Pancreas (tissue), 10 donors: ENCODE measurements around the gene RNF38. TPM values are rescaled to one million over a fixed set of nuclear protein-coding genes. Genes with fewer than 3 reads are reported as not detected.

Experiments
- ATAC-seq, 4 donors: fragments of 200-7000 bp; cut with Tn5 transposase; one replicate each; pipeline versions ENCODE4 v1.8.0 to v1.9.1; 2020; ENCODE audit warnings: mild to moderate bottlenecking in 4 of 4, moderate library complexity in 4 of 4
- DNase-seq, 6 donors: peaks; one replicate each; pipeline ENCODE4 v3.0.0-alpha.2; 2020
- FAIRE-seq: peaks from 2 replicates; lab custom pipeline; 2012; peaks lifted over from hg19 to GRCh38; lab: Jason Lieb, UNC
- H3K27ac ChIP-seq, 4 donors: fragments of 200-600 bp; sonication (generic); 1 replicate in 3 of 4; 2 replicates in 1 of 4; pipeline versions ENCODE4 v1.5.0 to v1.8.0; 2020
- H3K27me3 ChIP-seq, 4 donors: fragments of 200-600 bp; one replicate each; pipeline ENCODE4 v1.8.0; 2021
- H3K36me3 ChIP-seq, 3 donors: fragments of 200-600 bp; sonication (generic) in 1 of 3; one replicate each; pipeline versions ENCODE4 v1.5.0 to v1.8.0; 2020 to 2021
- H3K4me1 ChIP-seq, 3 donors: fragments of 200-600 bp; one replicate each; pipeline ENCODE4 v1.8.0; 2021
- H3K4me3 ChIP-seq, 4 donors: fragments of 200-600 bp; sonication (generic) in 2 of 4; one replicate each; pipeline versions ENCODE4 v1.5.0 to v1.8.0; 2020 to 2021
- H3K9me3 ChIP-seq, 4 donors: fragments of 200-600 bp; one replicate each; pipeline ENCODE4 v1.8.0; 2021
- WGBS, 2 donors: extraction: QIAGEN DNeasy Blood & Tissue Kit; methylation state at CpG; one replicate each; pipeline ENCODE4 v1.1.7; 2013; 5-methylcytosine and 5-hydroxymethylcytosine counted together
- intact Hi-C, 3 donors: fragments of 100-400 bp; cut with DNase I; formaldehyde crosslinking; loops; one replicate each; pipeline versions ENCODE4 v1.11.1 to v1.14.2; 2022
- polyA plus RNA-seq, 2 donors: library from polyadenylated mRNA; stranded (reverse); fragments of 200-250 nt; gene quantifications; one replicate each; pipeline ENCODE4 v1.2.3, GENCODE V29; 2013
- total RNA-seq, 6 donors: library from RNA; stranded (reverse); fragmentation: NEBNext Ultra II Directional in 4 of 6; extraction: Animal tissue kit (Norgen Biotek cat#: 25700) in 4 of 6; gene quantifications; one replicate each; pipeline versions ENCODE4 v1.2.1 to v1.2.4, GENCODE V29; 2021 to 2023
- TF ChIP-seq, protein P1 (sequence below), 4 donors: fragments of 200-600 bp; sonication (generic) in 3 of 4; IDR thresholded peaks; one replicate each; pipeline versions ENCODE4 v1.5.0 to v1.8.0; 2021; ENCODE audit warnings: antibody characterized with exemption in 4 of 4
- donor health status: healthy with polysubstance abuse.
- donor health status: DM: no; HTN: no; CAD: no; lungs with moderate emphysema.
- donor health status: DM: no; HTN: no; CAD: no.
- donor health status: control.
- donor health status: control.
- donor health status: Bipolar disorder and iron deficiency.
- donor health status: DM: yes; HTN: yes; CAD: no.
- donor health status: DM: no; HTN: no; CAD: no.
- donor health status: DM: no; HTN: no; CAD: no.
- donor health status: DM: yes; HTN: yes; CAD: no.

RNF38 gene
- total and polyA plus RNA-seq, 8 donors = 4.4 to 39.4 (median 17.8) TPM

GRCh38 chr9:36443581-36443980 is 43.5 kb upstream of the RNF38 start:
- no peak for DNase-seq
- TF ChIP-seq, protein P1, sequence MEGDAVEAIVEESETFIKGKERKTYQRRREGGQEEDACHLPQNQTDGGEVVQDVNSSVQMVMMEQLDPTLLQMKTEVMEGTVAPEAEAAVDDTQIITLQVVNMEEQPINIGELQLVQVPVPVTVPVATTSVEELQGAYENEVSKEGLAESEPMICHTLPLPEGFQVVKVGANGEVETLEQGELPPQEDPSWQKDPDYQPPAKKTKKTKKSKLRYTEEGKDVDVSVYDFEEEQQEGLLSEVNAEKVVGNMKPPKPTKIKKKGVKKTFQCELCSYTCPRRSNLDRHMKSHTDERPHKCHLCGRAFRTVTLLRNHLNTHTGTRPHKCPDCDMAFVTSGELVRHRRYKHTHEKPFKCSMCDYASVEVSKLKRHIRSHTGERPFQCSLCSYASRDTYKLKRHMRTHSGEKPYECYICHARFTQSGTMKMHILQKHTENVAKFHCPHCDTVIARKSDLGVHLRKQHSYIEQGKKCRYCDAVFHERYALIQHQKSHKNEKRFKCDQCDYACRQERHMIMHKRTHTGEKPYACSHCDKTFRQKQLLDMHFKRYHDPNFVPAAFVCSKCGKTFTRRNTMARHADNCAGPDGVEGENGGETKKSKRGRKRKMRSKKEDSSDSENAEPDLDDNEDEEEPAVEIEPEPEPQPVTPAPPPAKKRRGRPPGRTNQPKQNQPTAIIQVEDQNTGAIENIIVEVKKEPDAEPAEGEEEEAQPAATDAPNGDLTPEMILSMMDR (IDR thresholded peaks at IDR 0.05) = no peak
- Histone ChIP-seq H3K4me1 (peaks cover 0 to 7% (median 6%) of the 10 kb centered on the region in 3 donors), H3K36me3 (no peaks in the 10 kb centered on the region), H3K27ac (no peak overlapping the region), H3K9me3 (no peaks in the 10 kb centered on the region), H3K4me3 (no peak overlapping the region), H3K27me3 (no peaks in the 10 kb centered on the region)
- peak in 3 of 4 donors; percentile 16 to 85 (median 60) for ATAC-seq
- intact Hi-C loops = no loop called here
- WGBS, 2 donors = 75 to 79% methylated on average over 4 of the region's 4 CpGs
- no peak for FAIRE-seq

DNA sequence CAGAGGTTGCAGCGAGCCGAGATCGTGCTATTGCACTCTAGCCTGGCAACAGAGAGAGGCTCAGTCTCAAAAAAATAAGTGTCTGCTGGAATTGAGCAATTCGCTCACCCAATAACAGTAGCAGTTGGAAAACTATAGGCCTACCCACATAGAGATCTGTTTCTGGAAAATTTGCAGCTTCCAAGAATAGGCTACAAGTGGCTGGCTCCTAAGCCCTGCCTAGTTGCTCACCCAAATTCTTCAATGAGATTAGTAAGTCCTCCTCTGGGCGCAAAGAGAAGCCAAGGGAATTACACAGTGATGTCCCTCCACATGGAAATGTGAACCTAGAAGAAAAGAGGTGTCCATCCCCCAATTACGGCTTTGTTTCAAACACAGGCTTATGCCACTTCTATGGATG is 42.6 kb upstream of the RNF38 start:
- ATAC-seq (no peak), DNase-seq (no peak), FAIRE-seq (no peak)
- TF ChIP-seq, protein P1 (IDR thresholded peaks at IDR 0.05) = no peak
- H3K9me3 ChIP-seq = no peaks in the 10 kb centered on the region
- H3K27me3 ChIP-seq = no peaks in the 10 kb centered on the region
- intact Hi-C loops = no loop called here
- 96 to 98% methylated on average over 6 of the region's 6 CpGs for WGBS, 2 donors
- no peak overlapping the region for H3K27ac ChIP-seq
- no peaks in the 10 kb centered on the region for H3K36me3 ChIP-seq
- no peak overlapping the region for H3K4me3 ChIP-seq
- H3K4me1 ChIP-seq = no peaks in the 10 kb centered on the region

DNA sequence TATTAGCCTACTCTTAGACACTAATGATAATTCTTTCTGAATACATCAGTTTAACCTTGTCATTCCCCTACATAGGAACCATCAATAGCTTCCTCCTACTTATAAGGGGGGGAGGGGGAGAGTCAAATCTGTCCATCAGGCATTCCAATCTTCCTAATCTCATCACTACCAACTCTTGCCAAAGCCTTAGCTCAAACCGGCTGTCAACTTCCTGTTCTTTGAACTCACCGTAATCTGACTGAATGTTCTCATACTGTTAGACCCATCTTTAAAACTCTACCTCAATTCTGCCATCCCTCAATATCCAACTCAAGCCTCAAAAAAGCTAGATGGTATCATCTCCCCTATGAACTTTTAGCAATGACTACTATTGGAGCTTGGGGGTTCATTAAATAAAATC is 41.9 kb upstream of the RNF38 start:
- H3K27me3 ChIP-seq = no peaks in the 10 kb centered on the region
- no peak for ATAC-seq
- intact Hi-C loops = no loop called here
- H3K27ac ChIP-seq = no peak overlapping the region
- H3K4me3 ChIP-seq = no peak overlapping the region
- no peaks in the 10 kb centered on the region for H3K4me1 ChIP-seq
- no peak for DNase-seq
- 38 to 53% methylated on average over 2 of the region's 2 CpGs for WGBS, 2 donors
- FAIRE-seq = no peak
- H3K36me3 ChIP-seq = no peaks in the 10 kb centered on the region
- TF ChIP-seq, protein P1 (IDR thresholded peaks at IDR 0.05) = no peak
- H3K9me3 ChIP-seq = no peaks in the 10 kb centered on the region

DNA sequence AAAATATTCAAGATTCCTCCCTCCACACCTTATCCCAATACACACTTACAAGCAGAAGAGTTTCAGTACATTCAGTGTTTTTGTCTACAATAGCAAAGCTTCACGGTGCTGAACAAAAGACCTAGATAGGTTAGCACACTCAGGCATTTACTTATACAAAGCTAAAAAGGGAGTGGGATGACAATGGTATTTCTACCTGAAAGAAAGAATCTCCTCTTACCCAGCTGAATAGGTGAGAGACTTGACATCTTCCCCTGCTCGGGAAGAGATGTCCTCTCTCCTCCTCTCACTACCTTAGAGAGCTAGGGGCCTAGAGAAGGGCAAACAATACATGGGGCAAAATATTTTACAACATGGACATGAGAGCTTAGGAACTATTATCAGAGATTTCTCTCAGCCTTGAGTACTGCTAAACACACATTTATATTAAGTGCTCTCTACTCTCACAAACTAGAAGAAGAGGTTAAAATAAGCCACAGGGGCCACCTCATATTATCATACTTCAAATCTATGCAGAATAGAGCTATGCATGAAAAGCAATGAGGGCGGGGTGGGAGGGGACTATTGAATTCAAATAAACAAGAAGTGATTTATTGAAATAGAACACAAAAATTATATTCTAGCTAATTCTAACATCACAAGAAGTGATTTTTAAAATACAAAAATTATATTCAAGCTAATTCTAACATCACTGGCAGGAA is 38.6 kb upstream of the RNF38 start:
- H3K27me3 ChIP-seq = no peaks in the 10 kb centered on the region
- no peak for FAIRE-seq
- no peaks in the 10 kb centered on the region for H3K4me1 ChIP-seq
- H3K4me3 ChIP-seq = no peak overlapping the region
- H3K27ac ChIP-seq = no peak overlapping the region
- DNase-seq = no peak
- intact Hi-C loops = no loop called here
- H3K36me3 ChIP-seq = no peaks in the 10 kb centered on the region
- 82 to 90% methylated on average over 3 of the region's 3 CpGs for WGBS, 2 donors
- TF ChIP-seq, protein P1 (IDR thresholded peaks at IDR 0.05) = no peak
- no peak for ATAC-seq
- no peaks in the 10 kb centered on the region for H3K9me3 ChIP-seq

GRCh38 chr9:36437790-36438189 is 37.7 kb upstream of the RNF38 start:
- Histone ChIP-seq H3K4me1 (no peaks in the 10 kb centered on the region), H3K27ac (no peak overlapping the region), H3K9me3 (no peaks in the 10 kb centered on the region), H3K27me3 (no peaks in the 10 kb centered on the region), H3K36me3 (no peaks in the 10 kb centered on the region), H3K4me3 (no peak overlapping the region)
- DNase-seq (no peak), FAIRE-seq (no peak), ATAC-seq (no peak)
- intact Hi-C loops = no loop called here
- WGBS, 2 donors = 91 to 97% methylated on average over 3 of the region's 3 CpGs
- TF ChIP-seq, protein P1 (IDR thresholded peaks at IDR 0.05) = no peak
